ENCODE results near the gene LYRM4. TPM values are rescaled to one million over a fixed set of nuclear protein-coding genes. Genes with fewer than 3 reads are reported as not detected.

LYRM4 gene
- total RNA-seq, 1 donor from 2014 or later = 27.1 TPM

DNA sequence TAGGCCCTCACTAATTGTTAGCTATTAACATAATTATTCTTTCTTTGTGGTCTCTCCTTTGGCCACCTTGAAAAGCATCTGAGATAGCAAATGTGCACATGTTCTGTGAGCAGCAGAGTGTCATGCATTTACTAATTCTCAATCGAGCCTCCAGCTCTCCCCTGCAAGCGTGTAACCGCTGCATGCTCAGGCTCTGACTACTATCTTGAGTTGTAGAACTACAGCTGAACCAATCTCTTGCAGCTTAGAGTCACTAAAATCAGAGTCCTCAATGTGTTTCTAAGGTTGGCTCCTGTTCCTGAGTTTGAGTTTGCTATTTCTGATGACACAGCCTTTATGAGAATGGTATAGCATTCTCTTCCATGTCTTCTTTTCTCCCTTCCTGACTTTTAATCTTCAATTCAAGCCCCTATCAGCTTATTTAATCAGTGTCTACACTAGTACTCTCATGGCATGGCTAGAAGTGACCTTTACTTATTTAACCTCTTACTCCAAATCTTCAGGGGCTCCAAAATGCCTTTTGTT is 110.1 kb downstream of the LYRM4 start:
- peaks cover 5% of the 10 kb centered on the region for H3K4me1 Mint-ChIP-seq (ENCODE audit: unreplicated experiment)
- TF ChIP-seq, protein P1, sequence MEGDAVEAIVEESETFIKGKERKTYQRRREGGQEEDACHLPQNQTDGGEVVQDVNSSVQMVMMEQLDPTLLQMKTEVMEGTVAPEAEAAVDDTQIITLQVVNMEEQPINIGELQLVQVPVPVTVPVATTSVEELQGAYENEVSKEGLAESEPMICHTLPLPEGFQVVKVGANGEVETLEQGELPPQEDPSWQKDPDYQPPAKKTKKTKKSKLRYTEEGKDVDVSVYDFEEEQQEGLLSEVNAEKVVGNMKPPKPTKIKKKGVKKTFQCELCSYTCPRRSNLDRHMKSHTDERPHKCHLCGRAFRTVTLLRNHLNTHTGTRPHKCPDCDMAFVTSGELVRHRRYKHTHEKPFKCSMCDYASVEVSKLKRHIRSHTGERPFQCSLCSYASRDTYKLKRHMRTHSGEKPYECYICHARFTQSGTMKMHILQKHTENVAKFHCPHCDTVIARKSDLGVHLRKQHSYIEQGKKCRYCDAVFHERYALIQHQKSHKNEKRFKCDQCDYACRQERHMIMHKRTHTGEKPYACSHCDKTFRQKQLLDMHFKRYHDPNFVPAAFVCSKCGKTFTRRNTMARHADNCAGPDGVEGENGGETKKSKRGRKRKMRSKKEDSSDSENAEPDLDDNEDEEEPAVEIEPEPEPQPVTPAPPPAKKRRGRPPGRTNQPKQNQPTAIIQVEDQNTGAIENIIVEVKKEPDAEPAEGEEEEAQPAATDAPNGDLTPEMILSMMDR (IDR thresholded peaks at IDR 0.05) = no peak
- H3K27ac Mint-ChIP-seq (ENCODE audit: unreplicated experiment) = no peak overlapping the region
- no peak for DNase-seq (ENCODE audit: extremely low spot score, unreplicated experiment)
- H3K9me3 Mint-ChIP-seq (ENCODE audit: unreplicated experiment) = no peaks in the 10 kb centered on the region
- H3K36me3 Mint-ChIP-seq (ENCODE audit: unreplicated experiment) = no peaks in the 10 kb centered on the region
- no peak overlapping the region for H3K4me3 Mint-ChIP-seq (ENCODE audit: unreplicated experiment)
- no peaks in the 10 kb centered on the region for H3K27me3 Mint-ChIP-seq (ENCODE audit: unreplicated experiment)

DNA sequence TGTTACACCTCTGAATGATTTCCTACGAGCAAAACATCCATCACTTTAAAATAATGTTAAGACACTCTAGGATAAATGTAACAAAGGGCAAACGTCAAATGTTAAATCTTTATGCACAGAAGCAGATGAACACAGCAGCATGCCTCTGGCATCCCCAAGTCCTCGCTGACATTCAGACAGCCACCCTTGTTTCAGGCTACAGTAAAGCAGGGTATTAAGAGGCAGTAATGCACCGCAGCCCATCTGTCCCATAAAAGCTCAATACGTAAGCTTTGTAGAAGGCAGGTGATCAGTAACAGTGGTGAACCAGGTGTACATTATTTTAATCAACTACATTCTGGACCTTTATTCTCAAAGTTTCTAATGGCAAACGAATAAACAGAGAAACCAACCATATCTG is 110.9 kb downstream of the LYRM4 start:
- TF ChIP-seq, protein P1 (IDR thresholded peaks at IDR 0.05) = no peak
- no peaks in the 10 kb centered on the region for H3K36me3 Mint-ChIP-seq (ENCODE audit: unreplicated experiment)
- H3K4me1 Mint-ChIP-seq (ENCODE audit: unreplicated experiment) = peaks cover 5% of the 10 kb centered on the region
- DNase-seq (ENCODE audit: extremely low spot score, unreplicated experiment) = no peak
- H3K9me3 Mint-ChIP-seq (ENCODE audit: unreplicated experiment) = no peaks in the 10 kb centered on the region
- H3K4me3 Mint-ChIP-seq (ENCODE audit: unreplicated experiment) = no peak overlapping the region
- H3K27me3 Mint-ChIP-seq (ENCODE audit: unreplicated experiment) = no peaks in the 10 kb centered on the region
- no peak overlapping the region for H3K27ac Mint-ChIP-seq (ENCODE audit: unreplicated experiment)

DNA sequence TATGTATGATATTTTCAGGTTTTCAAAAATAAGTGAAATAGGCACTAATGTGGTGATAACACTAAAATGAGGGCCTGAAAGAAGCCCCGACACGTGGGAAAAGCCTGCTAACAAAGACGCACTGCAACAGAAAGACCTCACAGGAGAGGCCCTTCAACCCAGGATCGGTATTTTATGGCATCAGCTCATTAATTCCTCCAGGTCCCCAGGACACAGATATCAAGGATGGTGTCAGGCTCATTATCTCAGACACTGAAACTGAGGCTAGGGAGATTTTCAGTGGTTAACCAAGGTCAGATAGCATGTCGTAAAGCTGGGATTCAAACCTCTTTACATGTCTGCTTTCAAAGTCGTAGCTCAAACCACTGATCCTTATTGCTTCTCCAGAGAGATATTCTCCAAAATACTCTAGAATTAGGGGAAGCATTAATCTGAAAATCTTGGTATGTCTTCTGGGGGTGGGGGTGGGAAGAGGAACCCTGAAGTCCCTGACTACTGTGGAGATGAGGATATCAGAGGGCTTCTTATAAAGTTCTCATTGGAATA is 111.5 kb downstream of the LYRM4 start:
- Mint-ChIP-seq H3K4me1 (ENCODE audit: unreplicated experiment) (peaks cover 5% of the 10 kb centered on the region), H3K27me3 (ENCODE audit: unreplicated experiment) (no peaks in the 10 kb centered on the region), H3K9me3 (ENCODE audit: unreplicated experiment) (no peaks in the 10 kb centered on the region), H3K27ac (ENCODE audit: unreplicated experiment) (no peak overlapping the region), H3K4me3 (ENCODE audit: unreplicated experiment) (no peak overlapping the region), H3K36me3 (ENCODE audit: unreplicated experiment) (no peaks in the 10 kb centered on the region)
- TF ChIP-seq, protein P1 (IDR thresholded peaks at IDR 0.05) = no peak
- no peak for DNase-seq (ENCODE audit: extremely low spot score, unreplicated experiment)

DNA sequence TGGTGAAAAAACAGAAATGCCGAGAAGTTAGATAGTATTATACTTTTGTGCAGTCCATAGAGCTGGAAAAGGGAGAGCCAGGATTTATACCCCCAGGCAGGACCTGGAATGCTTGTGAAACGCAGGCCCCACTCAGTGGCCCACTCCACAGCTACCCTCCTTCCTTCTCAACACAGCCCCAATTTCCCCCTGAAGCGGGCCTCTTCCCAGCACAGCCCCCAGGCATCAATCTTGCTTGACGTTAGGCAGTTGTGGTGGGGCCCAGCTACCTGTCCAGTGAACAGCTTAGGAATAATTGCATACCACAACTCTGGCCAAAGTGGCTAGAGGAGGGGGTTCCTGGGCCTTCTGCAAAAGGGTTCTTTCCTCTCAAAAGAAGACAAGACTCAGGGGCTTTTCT is 114.4 kb downstream of the LYRM4 start:
- no peaks in the 10 kb centered on the region for H3K27me3 Mint-ChIP-seq (ENCODE audit: unreplicated experiment)
- H3K27ac Mint-ChIP-seq (ENCODE audit: unreplicated experiment) = no peak overlapping the region
- H3K4me3 Mint-ChIP-seq (ENCODE audit: unreplicated experiment) = no peak overlapping the region

DNA sequence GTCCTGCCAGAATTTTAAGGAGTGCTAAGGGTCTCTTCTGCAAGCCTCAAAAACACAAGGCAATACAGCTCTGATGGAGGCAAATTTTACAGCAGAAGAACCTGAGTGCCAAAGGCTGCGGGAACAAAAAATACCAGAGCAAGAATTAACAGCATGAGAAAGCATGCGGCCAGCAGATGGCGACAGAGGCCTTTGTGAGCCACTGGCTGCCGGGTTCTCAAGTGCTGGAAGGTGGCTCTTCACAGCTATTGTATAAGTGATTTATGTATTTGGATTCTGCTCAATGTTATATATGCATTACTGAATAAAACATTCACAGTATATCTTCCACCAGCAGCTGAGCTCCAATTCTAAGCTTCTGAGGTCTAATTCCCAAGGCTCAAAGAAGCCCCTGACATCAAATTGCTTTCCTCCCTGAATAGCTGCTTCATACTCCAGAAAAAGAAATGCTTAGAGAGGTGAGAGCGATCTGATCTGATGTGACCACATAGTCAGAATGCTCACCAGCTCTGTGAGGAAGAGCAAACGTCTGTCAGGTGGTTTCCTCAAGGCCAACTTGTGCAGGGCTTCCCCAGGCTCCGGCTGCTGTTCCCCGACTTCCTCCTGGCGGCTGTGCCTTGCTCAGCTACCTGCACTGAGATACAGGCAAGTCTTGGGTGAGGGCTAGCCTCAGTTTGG is 117.0 kb downstream of the LYRM4 start:
- no peaks in the 10 kb centered on the region for H3K4me1 Mint-ChIP-seq (ENCODE audit: unreplicated experiment)
- H3K27ac Mint-ChIP-seq (ENCODE audit: unreplicated experiment) = no peak overlapping the region
- no peaks in the 10 kb centered on the region for H3K9me3 Mint-ChIP-seq (ENCODE audit: unreplicated experiment)
- TF ChIP-seq, protein P1 (IDR thresholded peaks at IDR 0.05) = peak; percentile 96
- DNase-seq (ENCODE audit: extremely low spot score, unreplicated experiment) = peak; percentile 93
- no peaks in the 10 kb centered on the region for H3K27me3 Mint-ChIP-seq (ENCODE audit: unreplicated experiment)
- no peak overlapping the region for H3K4me3 Mint-ChIP-seq (ENCODE audit: unreplicated experiment)
- H3K36me3 Mint-ChIP-seq (ENCODE audit: unreplicated experiment) = no peaks in the 10 kb centered on the region

More for the DNA sequence above, 114.4 kb downstream of the LYRM4 start:
- no peaks in the 10 kb centered on the region for H3K9me3 Mint-ChIP-seq (ENCODE audit: unreplicated experiment)
- no peaks in the 10 kb centered on the region for H3K4me1 Mint-ChIP-seq (ENCODE audit: unreplicated experiment)
- no peak for DNase-seq (ENCODE audit: extremely low spot score, unreplicated experiment)
- TF ChIP-seq, protein P1 (IDR thresholded peaks at IDR 0.05) = no peak
- no peaks in the 10 kb centered on the region for H3K36me3 Mint-ChIP-seq (ENCODE audit: unreplicated experiment)

Measured in osteocyte (in vitro differentiated cells).